Colonic mucosa (tissue), 4 donors: ENCODE data around the gene SOX5. TPM values are rescaled to one million over a fixed set of nuclear protein-coding genes. Genes with fewer than 3 reads are reported as not detected.

Source experiments
- DNase-seq: peaks from one replicate; pipeline ENCODE4 v3.0.0-alpha.2; 2020
- H3K27ac ChIP-seq: fragments of 200-600 bp; one replicate; pipeline ENCODE4 v1.8.0; 2021
- H3K27me3 ChIP-seq: fragments of 200-600 bp; one replicate; pipeline ENCODE4 v1.8.0; 2021
- H3K36me3 ChIP-seq: fragments of 200-600 bp; one replicate; pipeline ENCODE4 v1.8.0; 2021
- H3K4me1 ChIP-seq: fragments of 200-600 bp; one replicate; pipeline ENCODE4 v1.8.0; 2021; ENCODE audit warnings: mild to moderate bottlenecking
- H3K4me3 ChIP-seq: fragments of 200-600 bp; one replicate; pipeline ENCODE4 v1.8.0; 2021
- H3K9ac ChIP-seq, 2 donors: one replicate each; pipeline ENCODE4 v1.7.0; 2013; ENCODE audit warnings: control low read depth in 2 of 2, low read depth in 2 of 2, low read length in 2 of 2
- H3K9me3 ChIP-seq: fragments of 200-600 bp; one replicate; pipeline ENCODE4 v1.8.0; 2021
- intact Hi-C: fragments of 100-400 bp; cut with DNase I; formaldehyde crosslinking; loops from one replicate; pipeline ENCODE4 v1.14.1; 2022
- total RNA-seq, 2 donors: library from RNA; stranded (reverse); fragmentation: NEBNext Ultra II Directional in 1 of 2; extraction: Animal tissue kit (Norgen Biotek cat#: 25700) in 1 of 2; gene quantifications; one replicate each; pipeline ENCODE4 v1.2.1, GENCODE V29; 2021
- TF ChIP-seq, protein P1 (sequence below): fragments of 200-600 bp; IDR thresholded peaks from one replicate; pipeline ENCODE4 v1.8.0; 2022; ENCODE audit warnings: antibody characterized with exemption, mild to moderate bottlenecking
- donor health status: healthy.
- donor health status: DM: no; HTN: no; CAD: no.
- donor health status: DM: no; HTN: no; CAD: no.

Gene SOX5
- total RNA-seq, 2 donors from 2014 or later = 1.1 to 1.6 TPM

DNA sequence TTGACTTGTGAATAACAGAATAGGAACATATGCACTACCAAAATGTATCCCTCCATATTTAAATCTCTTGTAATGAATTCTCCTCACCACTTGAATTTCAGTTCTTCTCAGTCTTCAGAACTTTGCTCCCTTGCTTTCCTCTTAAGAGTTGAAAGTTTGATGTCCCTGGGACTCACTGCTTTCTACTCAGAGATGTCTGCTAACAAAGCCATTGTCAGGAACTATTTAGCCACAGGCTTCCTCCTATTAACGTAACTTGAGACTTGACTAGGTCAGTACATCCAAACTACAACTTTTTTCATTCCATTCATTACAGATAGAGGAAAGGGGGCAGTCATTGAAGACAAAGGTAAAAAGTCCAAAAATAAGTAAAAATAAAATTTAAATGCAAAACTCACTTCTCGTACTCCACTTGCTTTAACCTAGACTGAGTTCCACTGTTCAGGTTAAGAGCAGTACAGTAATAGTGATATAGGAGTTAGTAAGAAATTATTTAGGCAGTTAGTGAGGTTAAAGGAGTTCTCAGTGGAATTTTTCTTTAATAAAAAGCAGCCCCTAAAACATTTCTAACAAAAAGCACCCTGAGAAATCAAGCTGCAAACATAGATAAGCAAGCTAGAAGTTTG is 364.2 kb downstream of the SOX5 start:
- TF ChIP-seq, protein P1, sequence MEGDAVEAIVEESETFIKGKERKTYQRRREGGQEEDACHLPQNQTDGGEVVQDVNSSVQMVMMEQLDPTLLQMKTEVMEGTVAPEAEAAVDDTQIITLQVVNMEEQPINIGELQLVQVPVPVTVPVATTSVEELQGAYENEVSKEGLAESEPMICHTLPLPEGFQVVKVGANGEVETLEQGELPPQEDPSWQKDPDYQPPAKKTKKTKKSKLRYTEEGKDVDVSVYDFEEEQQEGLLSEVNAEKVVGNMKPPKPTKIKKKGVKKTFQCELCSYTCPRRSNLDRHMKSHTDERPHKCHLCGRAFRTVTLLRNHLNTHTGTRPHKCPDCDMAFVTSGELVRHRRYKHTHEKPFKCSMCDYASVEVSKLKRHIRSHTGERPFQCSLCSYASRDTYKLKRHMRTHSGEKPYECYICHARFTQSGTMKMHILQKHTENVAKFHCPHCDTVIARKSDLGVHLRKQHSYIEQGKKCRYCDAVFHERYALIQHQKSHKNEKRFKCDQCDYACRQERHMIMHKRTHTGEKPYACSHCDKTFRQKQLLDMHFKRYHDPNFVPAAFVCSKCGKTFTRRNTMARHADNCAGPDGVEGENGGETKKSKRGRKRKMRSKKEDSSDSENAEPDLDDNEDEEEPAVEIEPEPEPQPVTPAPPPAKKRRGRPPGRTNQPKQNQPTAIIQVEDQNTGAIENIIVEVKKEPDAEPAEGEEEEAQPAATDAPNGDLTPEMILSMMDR = no peak
- Histone ChIP-seq H3K27me3 (no peaks in the 10 kb centered on the region), H3K9ac (no peak overlapping the region), H3K36me3 (no peaks in the 10 kb centered on the region), H3K9me3 (no peaks in the 10 kb centered on the region), H3K4me3 (no peak overlapping the region), H3K4me1 (no peaks in the 10 kb centered on the region), H3K27ac (no peak overlapping the region)
- no peak for DNase-seq
- intact Hi-C loops = no loop called here

DNA sequence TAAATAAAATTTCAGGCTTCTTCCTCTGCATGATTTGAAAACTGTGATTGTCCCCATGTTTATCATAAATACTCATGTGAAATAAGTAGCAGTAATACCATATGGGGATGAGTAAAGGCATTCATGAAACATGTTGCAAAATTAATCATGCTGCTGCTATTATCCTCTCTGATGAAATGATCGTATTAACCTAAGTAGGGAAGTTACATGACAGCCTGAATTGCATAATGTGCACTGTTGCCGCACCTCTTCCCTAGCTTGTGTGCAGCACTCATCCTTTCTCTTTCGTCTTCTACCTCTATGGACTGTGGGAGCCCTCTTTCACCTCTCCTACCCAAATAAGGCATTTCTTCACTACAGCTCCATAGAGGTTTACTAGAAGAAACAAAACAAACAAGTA is 367.6 kb downstream of the SOX5 start:
- H3K27ac ChIP-seq = no peak overlapping the region
- no peak for DNase-seq
- intact Hi-C loops = no loop called here

DNA sequence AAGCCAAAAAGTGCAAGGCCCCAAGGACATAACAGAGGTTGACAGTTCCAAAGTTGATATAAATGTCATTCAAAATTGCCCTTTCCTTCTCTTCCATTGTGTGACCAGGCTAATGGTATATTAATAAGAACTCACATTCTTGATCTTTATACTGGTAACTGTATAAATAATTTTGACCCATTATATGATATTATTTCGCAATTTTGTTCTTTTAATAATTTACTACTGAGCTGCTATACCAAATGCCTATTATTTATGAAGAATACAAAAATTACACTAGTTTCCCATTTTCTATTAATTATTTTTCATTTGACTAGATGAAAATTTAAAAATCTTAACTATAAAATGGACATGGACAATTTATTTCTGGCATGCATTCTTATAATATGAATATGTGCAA is 370.2 kb downstream of the SOX5 start:
- Histone ChIP-seq H3K9me3 (no peaks in the 10 kb centered on the region), H3K9ac (no peak overlapping the region), H3K36me3 (no peaks in the 10 kb centered on the region), H3K27me3 (no peaks in the 10 kb centered on the region), H3K4me1 (no peaks in the 10 kb centered on the region), H3K27ac (no peak overlapping the region), H3K4me3 (no peak overlapping the region)
- TF ChIP-seq, protein P1 = no peak
- intact Hi-C loops = no loop called here
- DNase-seq = no peak

More for the DNA sequence above, 367.6 kb downstream of the SOX5 start:
- H3K27me3 ChIP-seq = no peaks in the 10 kb centered on the region
- no peak overlapping the region for H3K9ac ChIP-seq
- no peaks in the 10 kb centered on the region for H3K9me3 ChIP-seq
- H3K4me3 ChIP-seq = no peak overlapping the region
- TF ChIP-seq, protein P1 = no peak
- H3K4me1 ChIP-seq = no peaks in the 10 kb centered on the region
- no peaks in the 10 kb centered on the region for H3K36me3 ChIP-seq

DNA sequence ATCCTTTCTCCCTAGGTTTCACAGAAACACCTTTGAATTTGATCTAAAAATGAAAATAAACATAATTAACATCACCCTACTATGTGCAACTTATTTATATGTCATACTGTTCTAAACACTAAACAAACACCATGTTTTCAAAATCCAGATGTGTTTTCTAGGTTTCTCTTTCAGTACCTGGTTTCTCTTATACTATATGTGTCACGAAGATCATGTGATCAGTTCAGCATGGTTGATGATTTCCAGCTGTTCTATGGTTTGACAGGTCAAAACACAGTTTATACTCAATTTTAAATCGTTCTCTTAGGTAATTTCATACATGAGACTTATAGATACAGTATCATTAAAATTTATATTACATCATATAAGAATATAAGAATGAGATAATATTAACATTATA is 373.1 kb downstream of the SOX5 start:
- intact Hi-C loops = no loop called here
- Histone ChIP-seq H3K36me3 (no peaks in the 10 kb centered on the region), H3K27ac (no peak overlapping the region), H3K9ac (no peak overlapping the region), H3K9me3 (no peaks in the 10 kb centered on the region), H3K27me3 (no peaks in the 10 kb centered on the region), H3K4me3 (no peak overlapping the region), H3K4me1 (no peaks in the 10 kb centered on the region)
- TF ChIP-seq, protein P1 = no peak
- DNase-seq = no peak

DNA sequence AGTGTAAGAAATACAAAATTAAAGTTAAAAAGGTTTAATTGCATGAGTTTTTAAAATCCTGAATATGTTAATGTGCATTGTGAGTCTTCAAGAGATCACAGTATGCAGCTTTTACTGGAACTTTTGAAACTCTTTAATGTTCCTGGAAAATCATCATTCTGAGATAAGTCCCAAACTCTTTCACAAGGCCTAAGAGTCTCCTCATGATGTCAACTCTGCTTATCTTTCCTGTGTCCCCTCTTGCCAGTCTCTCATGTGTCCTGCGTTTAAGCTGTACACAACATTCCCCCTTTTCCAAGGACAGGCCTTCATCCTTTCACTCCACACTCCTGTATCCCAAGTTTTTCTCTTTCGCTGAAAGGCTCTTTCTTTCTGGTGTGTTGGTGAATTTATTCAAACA is 380.1 kb downstream of the SOX5 start:
- Histone ChIP-seq H3K27me3 (no peaks in the 10 kb centered on the region), H3K4me1 (no peaks in the 10 kb centered on the region), H3K36me3 (no peaks in the 10 kb centered on the region), H3K9ac (no peak overlapping the region), H3K27ac (no peak overlapping the region), H3K4me3 (no peak overlapping the region), H3K9me3 (no peaks in the 10 kb centered on the region)
- DNase-seq = no peak
- TF ChIP-seq, protein P1 = no peak
- intact Hi-C loops = no loop called here
